H9 (cell line): Measurements from ENCODE around the gene MMP19. TPM values are rescaled to one million over a fixed set of nuclear protein-coding genes. Genes with fewer than 3 reads are reported as not detected.
A peak's percentile ranks its signal among the peaks of the same experiment; 100 is the strongest.

Experiments used
- DNase-seq: peaks from one replicate; pipeline ENCODE4 v3.0.0-alpha.2; 2017
- H2AFZ ChIP-seq: one replicate; pipeline ENCODE4 v1.6.1; 2013; ENCODE audit warnings: mild to moderate bottlenecking, low read length, control low read depth, moderate library complexity
- H2AK5ac ChIP-seq: 2 replicates; pipeline ENCODE4 v1.6.1; 2013; ENCODE audit warnings: low read length, control low read depth, mixed read lengths; ENCODE audit not compliant: insufficient read length
- H2BK120ac ChIP-seq: one replicate; pipeline ENCODE4 v1.6.1; 2013; ENCODE audit warnings: low read depth, mild to moderate bottlenecking, low read length, control low read depth, inconsistent platforms; ENCODE audit not compliant: poor library complexity, severe bottlenecking
- H2BK12ac ChIP-seq: 2 replicates; pipeline ENCODE4 v1.6.1; 2013; ENCODE audit warnings: low read length, control low read depth, mixed read lengths, low read depth; ENCODE audit not compliant: insufficient read length
- H2BK15ac ChIP-seq: 2 replicates; pipeline ENCODE4 v1.6.1; 2013; ENCODE audit warnings: low read depth, low read length, control low read depth
- H2BK20ac ChIP-seq: one replicate; pipeline ENCODE4 v1.6.1; 2013; ENCODE audit warnings: low read depth, mild to moderate bottlenecking, low read length, control low read depth, inconsistent platforms; ENCODE audit not compliant: poor library complexity, severe bottlenecking
- H2BK5ac ChIP-seq: 2 replicates; pipeline ENCODE4 v1.6.1; 2013; ENCODE audit warnings: low read length, control low read depth, mixed read lengths; ENCODE audit not compliant: insufficient read length
- H3K14ac ChIP-seq: 2 replicates; pipeline ENCODE4 v1.6.1; 2013; ENCODE audit warnings: low read length, control low read depth; ENCODE audit not compliant: insufficient read depth
- H3K18ac ChIP-seq: 2 replicates; pipeline ENCODE4 v1.6.1; 2013; ENCODE audit warnings: low read depth, mild to moderate bottlenecking, mixed read lengths, low read length, control low read depth; ENCODE audit not compliant: insufficient read length
- H3K23ac ChIP-seq: 2 replicates; pipeline ENCODE4 v1.6.1; 2013; ENCODE audit warnings: low read length, control low read depth, mixed read lengths, low read depth; ENCODE audit not compliant: insufficient read length
- H3K23me2 ChIP-seq: 2 replicates; pipeline ENCODE4 v1.6.1; 2013; ENCODE audit warnings: low read depth, mild to moderate bottlenecking, mixed read lengths, low read length, control low read depth; ENCODE audit not compliant: insufficient read length, poor library complexity, severe bottlenecking
- H3K27ac ChIP-seq: 2 replicates; pipeline ENCODE4 v1.5.1; 2013; ENCODE audit warnings: low read length, control low read depth, mixed read lengths, low read depth; ENCODE audit not compliant: insufficient read length
- H3K27me3 ChIP-seq: 2 replicates; pipeline ENCODE4 v1.6.1; 2013; ENCODE audit warnings: low read length, control low read depth, inconsistent platforms; ENCODE audit not compliant: insufficient read depth
- H3K4ac ChIP-seq: 2 replicates; pipeline ENCODE4 v1.6.1; 2013; ENCODE audit warnings: low read depth, mild to moderate bottlenecking, control low read depth, inconsistent platforms, low read length, moderate library complexity
- H3K4me1 ChIP-seq: 2 replicates; pipeline ENCODE4 v1.6.1; 2013; ENCODE audit warnings: low read length, control low read depth, inconsistent platforms; ENCODE audit not compliant: insufficient read depth
- H3K4me2 ChIP-seq: 2 replicates; pipeline ENCODE4 v1.6.1; 2013; ENCODE audit warnings: low read length, control low read depth, mixed read lengths; ENCODE audit not compliant: insufficient read length, insufficient read depth
- H3K56ac ChIP-seq: 2 replicates; pipeline ENCODE4 v1.6.1; 2013; ENCODE audit warnings: low read depth, mild to moderate bottlenecking, mixed read lengths, low read length, control low read depth; ENCODE audit not compliant: insufficient read length
- H3K79me1 ChIP-seq: 2 replicates; pipeline ENCODE4 v1.6.1; 2013; ENCODE audit warnings: low read depth, mild to moderate bottlenecking, moderate library complexity, low read length, control low read depth, inconsistent platforms; ENCODE audit not compliant: insufficient read depth, poor library complexity, severe bottlenecking
- H3K79me2 ChIP-seq: 2 replicates; pipeline ENCODE4 v1.6.1; 2013; ENCODE audit warnings: low read length, control low read depth, inconsistent platforms; ENCODE audit not compliant: insufficient read depth
- H3K9ac ChIP-seq: 2 replicates; pipeline ENCODE4 v1.6.1; 2013; ENCODE audit warnings: low read length, control low read depth, mixed read lengths; ENCODE audit not compliant: insufficient read length; ENCODE audit errors: extremely low read depth
- H3K9me3 ChIP-seq: one replicate; pipeline ENCODE4 v1.6.1; 2013; ENCODE audit warnings: low read depth, low read length, inconsistent platforms; ENCODE audit not compliant: control insufficient read depth
- H3T11ph ChIP-seq: one replicate; pipeline ENCODE4 v1.6.1; 2013; ENCODE audit warnings: mild to moderate bottlenecking, low read length, control low read depth, inconsistent platforms
- H4K20me1 ChIP-seq: one replicate; pipeline ENCODE4 v1.6.1; 2013; ENCODE audit not compliant: control insufficient read depth, insufficient read length, insufficient read depth
- H4K5ac ChIP-seq: 2 replicates; pipeline ENCODE4 v1.6.1; 2013; ENCODE audit warnings: low read depth, mild to moderate bottlenecking, mixed read lengths, low read length, control low read depth; ENCODE audit not compliant: insufficient read length
- H4K8ac ChIP-seq: replicated peaks from 2 replicates; pipeline ENCODE4 v1.6.1; 2013; ENCODE audit warnings: low read length, control low read depth, mixed read lengths, low read depth; ENCODE audit not compliant: insufficient read length
- H4K91ac ChIP-seq: 2 replicates; pipeline ENCODE4 v1.6.1; 2013; ENCODE audit warnings: low read depth, mild to moderate bottlenecking, moderate library complexity, mixed read lengths, low read length, control low read depth; ENCODE audit not compliant: insufficient read length
- H3K27ac Mint-ChIP-seq, 3 experiments: 2 replicates in 2 of 3; 3 replicates in 1 of 3; pipeline ENCODE4 v1.8.0; 2020 to 2021; ENCODE audit warnings: mixed read lengths in 3 of 3, mild to moderate bottlenecking in 1 of 3, moderate library complexity in 1 of 3
- H3K27me3 Mint-ChIP-seq: 2 replicates; pipeline ENCODE4 v1.8.0; 2021; ENCODE audit warnings: low read depth, mild to moderate bottlenecking, moderate library complexity, mixed read lengths
- H3K36me3 Mint-ChIP-seq, 3 experiments: 2 replicates in 2 of 3; 3 replicates in 1 of 3; pipeline ENCODE4 v1.8.0; 2020 to 2021; ENCODE audit warnings: low read depth in 3 of 3, mixed read lengths in 3 of 3; ENCODE audit not compliant: insufficient read depth in 1 of 3
- H3K4me1 Mint-ChIP-seq, 2 experiments: 2 replicates each; pipeline ENCODE4 v1.8.0; 2020; ENCODE audit warnings: mixed read lengths in 2 of 2
- H3K4me3 Mint-ChIP-seq, 2 experiments: 2 replicates in 1 of 2; 3 replicates in 1 of 2; pipeline ENCODE4 v1.8.0; 2020 to 2021; ENCODE audit warnings: mild to moderate bottlenecking in 2 of 2, mixed read lengths in 2 of 2, moderate library complexity in 1 of 2
- H3K9me3 Mint-ChIP-seq, 2 experiments: 2 replicates in 1 of 2; 3 replicates in 1 of 2; pipeline ENCODE4 v1.8.0; 2020; ENCODE audit warnings: mild to moderate bottlenecking in 2 of 2, mixed read lengths in 2 of 2, moderate library complexity in 1 of 2
- CTCF ChIP-seq: fragments of 200-600 bp; sonication (generic); conservative IDR thresholded peaks from 3 replicates; pipeline ENCODE4 v1.8.0; 2021; ENCODE audit warnings: antibody characterized with exemption, mild to moderate bottlenecking
- WGBS: extraction: QIAGEN DNeasy Blood & Tissue Kit; methylation state at CpG from one replicate; pipeline ENCODE4 v1.1.7; 2013; ENCODE audit warnings: missing lambda C conversion rate, low lambda C conversion rate, mixed read lengths; ENCODE audit not compliant: insufficient read length; ENCODE audit errors: extremely low coverage; 5-methylcytosine and 5-hydroxymethylcytosine counted together
- total RNA-seq: library from RNA; stranded (reverse); gene quantifications from 2 replicates; pipeline ENCODE4 v1.2.1, GENCODE V29; 2021

Gene MMP19
- total RNA-seq, 1 experiment from 2014 or later, result 1.7 TPM

GRCh38 chr12:55815473-55815872, 27.3 kb downstream of the MMP19 start:
- Histone ChIP-seq H3K18ac (no peak overlapping the region), H2BK5ac (no peak overlapping the region), H2BK20ac (no peak overlapping the region), H2BK15ac (no peak overlapping the region), H3K9ac (no peak overlapping the region), H3K27me3 (no peaks in the 10 kb centered on the region), H3K79me1 (peaks cover 10% of the 10 kb centered on the region), H3K27ac (no peak overlapping the region), H3K56ac (no peak overlapping the region), H4K5ac (no peak overlapping the region), H2BK12ac (no peak overlapping the region), H3K4ac (no peak overlapping the region), H3T11ph (no peak overlapping the region), H3K79me2 (peaks cover 55% of the 10 kb centered on the region), H3K23me2 (peaks cover 10% of the 10 kb centered on the region), H4K8ac (no peak overlapping the region), H4K20me1 (no peaks in the 10 kb centered on the region), H3K4me1 (peaks cover 8% of the 10 kb centered on the region; the same call in 1 of the 2 replicates), H3K9me3 (no peaks in the 10 kb centered on the region), H2AFZ (no peak overlapping the region), H4K91ac (no peak overlapping the region), H3K4me2 (no peak overlapping the region), H2AK5ac (no peak overlapping the region), H3K23ac (no peak overlapping the region), H2BK120ac (no peak overlapping the region), H3K14ac (no peak overlapping the region)
- H3K36me3 Mint-ChIP-seq, result peaks cover 12 to 34% (median 33%) of the 10 kb centered on the region in 3 experiments; a peak in 6 of 7 replicates
- peak overlapping the region in 1 of 2 experiments; percentile 63; a peak in 3 of 5 replicates for H3K4me3 Mint-ChIP-seq
- no peak for TF ChIP-seq CTCF
- no CpG with 5 or more reads among the region's 12 CpGs for WGBS
- no peaks in the 10 kb centered on the region for H3K27me3 Mint-ChIP-seq
- H3K4me1 Mint-ChIP-seq, result peaks cover 46 to 47% of the 10 kb centered on the region in 2 experiments
- DNase-seq, result no peak
- no peak overlapping the region; a peak in 1 of 7 replicates for H3K27ac Mint-ChIP-seq
- H3K9me3 Mint-ChIP-seq, result no peaks in the 10 kb centered on the region
